Epithelial cell of proximal tubule (primary cell): Measurements from ENCODE around the gene PYGB. TPM values are rescaled to one million over a fixed set of nuclear protein-coding genes. Genes with fewer than 3 reads are reported as not detected.

Experiments used
- DNase-seq: peaks from one replicate; pipeline ENCODE4 v3.0.0-alpha.2; 2011; ENCODE audit warnings: low read depth
- H3K4me3 ChIP-seq: 2 replicates; pipeline ENCODE4 v1.5.1; 2011; ENCODE audit warnings: low read depth, mild to moderate bottlenecking, low read length
- CTCF ChIP-seq: conservative IDR thresholded peaks from 2 replicates; pipeline ENCODE4 v1.5.1; 2012; ENCODE audit warnings: low read depth, mild to moderate bottlenecking, low read length
- total RNA-seq: library from RNA; depleted of rRNA; stranded (reverse); fragments of >200 nt; gene quantifications from 2 replicates; pipeline ENCODE4 v1.2.3, GENCODE V29; 2015

The PYGB gene
- total RNA-seq, 1 donor from 2014 or later: 145 TPM

DNA sequence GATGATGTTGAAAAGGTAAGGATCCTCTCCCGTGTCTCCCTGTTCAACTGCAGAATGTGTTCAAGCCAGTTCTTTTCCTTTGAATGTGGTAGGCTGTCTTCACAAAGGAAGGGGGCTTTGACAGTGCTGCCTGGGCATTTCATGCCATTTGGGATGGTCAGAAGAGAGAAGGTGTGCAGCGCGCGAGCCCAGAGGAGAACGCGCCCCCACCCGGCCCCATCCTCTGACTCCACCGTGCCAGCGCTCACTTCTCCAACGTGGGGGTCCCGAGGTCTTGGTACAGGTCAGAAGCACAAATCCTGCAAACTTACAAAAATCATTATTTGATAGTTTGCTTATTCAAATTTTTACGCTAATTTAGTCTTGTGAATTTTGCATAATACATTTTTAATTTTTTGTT lies 38.0 kb upstream of the PYGB start:
- H3K4me3 ChIP-seq: no peak overlapping the region
- no peak for DNase-seq
- TF ChIP-seq CTCF: no peak

DNA sequence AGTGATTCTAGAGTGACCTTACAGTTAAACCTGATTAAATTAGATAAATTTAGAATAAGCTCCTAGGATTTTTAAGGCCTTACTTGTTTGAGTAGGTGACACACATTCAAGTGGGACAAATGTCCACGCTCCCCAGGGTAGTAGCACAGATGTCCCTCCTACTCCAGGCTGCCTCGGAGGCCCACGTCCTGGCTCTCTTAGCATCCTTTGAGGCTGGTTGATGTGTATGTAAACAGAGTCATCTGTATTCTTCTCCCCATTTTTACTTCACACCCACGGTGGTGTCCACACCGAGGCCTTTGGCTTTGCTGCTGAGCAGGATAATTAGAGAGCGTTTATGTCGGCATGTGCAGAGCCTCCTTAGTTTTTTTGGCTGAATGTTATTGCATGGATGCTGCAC lies 36.6 kb upstream of the PYGB start:
- DNase-seq: no peak
- H3K4me3 ChIP-seq: no peak overlapping the region
- TF ChIP-seq CTCF: no peak

GRCh38 chr20:25212242-25212641 lies 35.6 kb upstream of the PYGB start:
- H3K4me3 ChIP-seq: no peak overlapping the region
- no peak for TF ChIP-seq CTCF
- DNase-seq: no peak

DNA sequence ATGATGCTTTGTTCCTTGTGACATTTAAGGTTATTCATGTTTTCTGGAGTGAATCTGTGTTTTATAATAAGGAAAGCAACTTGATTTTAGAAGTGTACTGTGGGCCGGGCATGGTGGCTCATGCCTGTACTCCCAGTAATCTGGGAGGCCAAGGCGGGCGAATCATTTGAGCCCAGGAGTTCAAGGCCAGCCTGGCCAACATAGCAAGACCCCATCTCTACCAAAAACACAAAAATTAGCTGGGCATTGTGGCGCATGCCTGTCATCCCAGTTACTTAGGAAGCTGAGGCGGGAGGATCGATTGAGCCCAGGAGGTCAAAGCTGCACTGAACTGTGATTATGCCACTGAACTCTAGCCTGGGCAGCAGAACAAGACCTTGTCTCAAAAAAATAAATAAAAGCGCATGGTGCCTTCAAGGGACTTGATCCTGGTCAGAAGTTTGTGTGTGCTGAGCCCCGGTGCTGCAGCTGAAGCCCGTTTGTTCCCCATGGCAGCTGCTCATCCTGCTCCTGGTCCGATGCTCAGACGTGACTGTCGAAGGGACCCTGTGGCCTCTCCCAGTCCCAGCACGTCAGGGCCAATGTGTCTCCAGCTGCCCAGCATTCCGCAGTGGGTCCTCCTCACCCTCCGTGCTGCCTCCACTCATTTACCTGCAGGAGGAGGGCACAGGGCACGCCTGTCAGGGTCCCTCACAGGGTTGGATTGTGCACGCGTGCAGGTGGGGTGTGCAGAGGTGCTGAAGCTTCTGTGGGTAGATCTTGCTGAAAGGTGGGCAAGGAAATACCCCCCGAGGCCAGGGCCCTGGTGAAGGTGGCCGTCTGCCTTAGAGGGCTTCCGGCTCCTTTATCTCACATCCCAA lies 34.1 kb upstream of the PYGB start:
- no peak for TF ChIP-seq CTCF
- DNase-seq: no peak
- no peak overlapping the region for H3K4me3 ChIP-seq

DNA sequence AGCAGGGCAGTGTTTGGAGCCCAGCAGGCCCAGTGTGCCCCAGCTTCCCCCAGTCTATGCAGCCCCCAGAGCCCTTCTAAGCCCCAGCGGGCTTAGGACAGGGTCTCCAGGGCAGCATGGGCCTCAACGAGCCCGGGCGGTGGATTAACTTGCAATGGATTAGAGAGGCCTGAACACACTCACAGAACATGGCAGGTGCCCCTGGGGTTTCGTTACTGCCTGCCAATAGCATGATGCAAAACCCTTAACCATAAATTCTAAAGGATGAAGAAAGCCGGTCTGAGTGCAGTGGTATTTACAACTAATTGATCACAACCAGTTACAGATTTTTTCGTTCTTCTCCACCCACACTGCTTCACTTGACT lies 33.5 kb upstream of the PYGB start:
- DNase-seq: no peak
- TF ChIP-seq CTCF: no peak
- no peak overlapping the region for H3K4me3 ChIP-seq

DNA sequence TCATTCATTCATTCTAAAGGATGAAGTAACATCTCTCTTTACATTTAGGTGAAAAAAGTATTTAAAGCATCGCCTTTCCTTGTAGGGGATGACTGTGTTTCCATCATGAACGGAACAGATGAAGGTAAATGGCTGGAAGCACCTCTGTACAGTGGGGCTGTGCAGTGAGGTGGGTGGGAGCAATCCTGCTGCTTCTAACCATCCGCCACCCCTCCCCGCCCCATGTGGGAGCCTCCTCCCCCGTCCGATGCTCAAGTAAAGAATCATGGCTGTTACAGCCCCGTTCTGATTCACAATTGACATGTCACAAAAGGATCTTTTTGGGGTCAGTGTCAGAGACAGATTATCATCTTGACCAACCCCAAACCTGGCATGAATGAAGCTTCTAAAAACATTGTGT lies 33.1 kb upstream of the PYGB start:
- no peak overlapping the region for H3K4me3 ChIP-seq
- TF ChIP-seq CTCF: no peak
- DNase-seq: no peak

- DNase-seq: no peak
- TF ChIP-seq CTCF: no peak
- no peak overlapping the region for H3K4me3 ChIP-seq
Observed at GRCh38 chr20:25215521-25215920, 32.4 kb upstream of the PYGB start.
